ENCODE results near the gene ZSCAN31. TPM values are rescaled to one million over a fixed set of nuclear protein-coding genes. Genes with fewer than 3 reads are reported as not detected.
"Not testable (repeated sequence)": the region's sequence is repeated elsewhere in the genome, so short reads cannot be mapped to it uniquely, and the experiment has no call there.

ZSCAN31 gene
- total RNA-seq, 2 donors from 2014 or later: 4.2 to 15.4 TPM

DNA sequence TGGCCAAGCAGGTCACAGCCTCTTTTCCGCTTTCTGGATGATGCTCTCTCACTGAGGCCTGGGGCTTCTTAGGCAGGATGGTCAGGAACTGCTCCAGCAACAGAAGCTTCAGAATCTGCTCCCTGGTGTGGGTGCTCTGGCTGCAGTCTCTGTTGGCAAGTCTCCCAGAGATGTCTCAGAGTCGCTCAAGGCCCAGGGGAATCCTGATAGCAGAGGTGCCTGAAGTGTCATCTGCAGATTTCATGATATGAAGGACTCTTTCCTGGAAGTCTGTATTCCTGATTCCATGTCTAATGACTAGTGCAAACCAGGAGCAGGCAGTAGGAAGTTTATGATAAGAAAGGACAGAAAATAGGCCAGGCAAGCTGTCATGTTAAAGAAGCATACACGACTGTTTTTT, 20.3 kb downstream of the ZSCAN31 start:
- Histone ChIP-seq H3K9me3 (no peaks in the 10 kb centered on the region), H3K27me3 (replicated peaks; ENCODE audit: insufficient read depth) (no peaks in the 10 kb centered on the region), H3K4me1 (ENCODE audit: control insufficient read depth in 1 of 2, low read depth in 2 of 2) (no peaks in the 10 kb centered on the region), H3K4me3 (no peak overlapping the region), H3K27ac (no peak overlapping the region), H3K36me3 (peaks cover 5% of the 10 kb centered on the region)
- TF ChIP-seq, protein P1, sequence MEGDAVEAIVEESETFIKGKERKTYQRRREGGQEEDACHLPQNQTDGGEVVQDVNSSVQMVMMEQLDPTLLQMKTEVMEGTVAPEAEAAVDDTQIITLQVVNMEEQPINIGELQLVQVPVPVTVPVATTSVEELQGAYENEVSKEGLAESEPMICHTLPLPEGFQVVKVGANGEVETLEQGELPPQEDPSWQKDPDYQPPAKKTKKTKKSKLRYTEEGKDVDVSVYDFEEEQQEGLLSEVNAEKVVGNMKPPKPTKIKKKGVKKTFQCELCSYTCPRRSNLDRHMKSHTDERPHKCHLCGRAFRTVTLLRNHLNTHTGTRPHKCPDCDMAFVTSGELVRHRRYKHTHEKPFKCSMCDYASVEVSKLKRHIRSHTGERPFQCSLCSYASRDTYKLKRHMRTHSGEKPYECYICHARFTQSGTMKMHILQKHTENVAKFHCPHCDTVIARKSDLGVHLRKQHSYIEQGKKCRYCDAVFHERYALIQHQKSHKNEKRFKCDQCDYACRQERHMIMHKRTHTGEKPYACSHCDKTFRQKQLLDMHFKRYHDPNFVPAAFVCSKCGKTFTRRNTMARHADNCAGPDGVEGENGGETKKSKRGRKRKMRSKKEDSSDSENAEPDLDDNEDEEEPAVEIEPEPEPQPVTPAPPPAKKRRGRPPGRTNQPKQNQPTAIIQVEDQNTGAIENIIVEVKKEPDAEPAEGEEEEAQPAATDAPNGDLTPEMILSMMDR (IDR thresholded peaks at IDR 0.05): no peak
- ATAC-seq (ENCODE audit: insufficient number of reproducible peaks, low FRiP score, low read depth) (no peak), DNase-seq (ENCODE audit: low spot score) (no peak)

- Histone ChIP-seq H3K36me3 (peaks cover 5% of the 10 kb centered on the region), H3K4me3 (no peak overlapping the region), H3K4me1 (ENCODE audit: control insufficient read depth in 1 of 2, low read depth in 2 of 2) (no peaks in the 10 kb centered on the region), H3K9me3 (peaks cover 4% of the 10 kb centered on the region), H3K27me3 (replicated peaks; ENCODE audit: insufficient read depth) (no peaks in the 10 kb centered on the region), H3K27ac (no peak overlapping the region)
- ATAC-seq (ENCODE audit: insufficient number of reproducible peaks, low FRiP score, low read depth) (no peak), DNase-seq (ENCODE audit: low spot score) (no peak)
- TF ChIP-seq, protein P1 (IDR thresholded peaks at IDR 0.05): no peak
Measured at GRCh38 chr6:28312939-28313338, 23.0 kb downstream of the ZSCAN31 start.

DNA sequence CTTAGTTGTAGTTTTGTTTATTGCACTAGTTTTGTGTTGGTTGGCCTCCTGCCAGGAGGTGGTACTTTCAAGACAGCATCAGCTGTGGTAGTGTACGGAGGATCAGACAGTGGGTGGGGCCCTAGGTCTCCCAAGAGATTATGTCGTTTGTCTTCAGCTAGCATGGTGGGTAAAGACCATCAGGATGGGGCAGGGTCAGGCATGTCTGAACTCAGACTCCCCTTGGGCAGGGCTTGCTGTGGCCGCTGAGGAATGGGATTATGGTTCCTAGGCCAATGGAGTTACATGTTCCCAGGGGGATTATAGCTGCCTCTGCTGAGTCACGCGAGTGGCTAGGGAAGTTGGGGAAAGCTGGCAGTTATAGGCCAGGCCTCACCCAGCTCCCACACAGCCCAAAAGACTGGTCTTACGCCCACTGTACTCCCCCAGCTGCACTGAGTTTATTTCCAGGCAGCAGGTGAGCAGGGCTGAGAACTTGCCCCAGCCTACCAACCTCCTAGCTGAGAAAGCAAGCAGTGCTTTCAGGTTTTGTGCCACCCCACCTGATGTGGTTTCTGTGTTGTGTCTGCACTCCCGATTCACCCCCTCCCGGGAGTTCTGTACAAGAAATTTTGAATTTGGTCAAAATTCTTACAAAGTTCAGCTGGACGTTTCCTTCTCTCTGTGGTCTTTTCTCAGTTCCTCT, 24.7 kb downstream of the ZSCAN31 start:
- no peak for DNase-seq (ENCODE audit: low spot score)
- H3K27me3 ChIP-seq (replicated peaks; ENCODE audit: insufficient read depth): no peaks in the 10 kb centered on the region
- no peak for ATAC-seq (ENCODE audit: insufficient number of reproducible peaks, low FRiP score, low read depth)
- no peak overlapping the region for H3K4me3 ChIP-seq
- peaks cover 6% of the 10 kb centered on the region for H3K9me3 ChIP-seq
- H3K36me3 ChIP-seq: peaks cover 5% of the 10 kb centered on the region
- H3K4me1 ChIP-seq (ENCODE audit: control insufficient read depth in 1 of 2, low read depth in 2 of 2): no peaks in the 10 kb centered on the region
- TF ChIP-seq, protein P1 (IDR thresholded peaks at IDR 0.05): no peak
- no peak overlapping the region for H3K27ac ChIP-seq

- peaks cover 11% of the 10 kb centered on the region for H3K9me3 ChIP-seq
- H3K27ac ChIP-seq; H3K4me1 ChIP-seq (ENCODE audit: control insufficient read depth in 1 of 2, low read depth in 2 of 2); ATAC-seq (ENCODE audit: insufficient number of reproducible peaks, low FRiP score, low read depth); H3K27me3 ChIP-seq (replicated peaks; ENCODE audit: insufficient read depth); H3K36me3 ChIP-seq; DNase-seq (ENCODE audit: low spot score); H3K4me3 ChIP-seq: not testable (repeated sequence)
Measured at GRCh38 chr6:28306363-28306762, 29.6 kb downstream of the ZSCAN31 start.

DNA sequence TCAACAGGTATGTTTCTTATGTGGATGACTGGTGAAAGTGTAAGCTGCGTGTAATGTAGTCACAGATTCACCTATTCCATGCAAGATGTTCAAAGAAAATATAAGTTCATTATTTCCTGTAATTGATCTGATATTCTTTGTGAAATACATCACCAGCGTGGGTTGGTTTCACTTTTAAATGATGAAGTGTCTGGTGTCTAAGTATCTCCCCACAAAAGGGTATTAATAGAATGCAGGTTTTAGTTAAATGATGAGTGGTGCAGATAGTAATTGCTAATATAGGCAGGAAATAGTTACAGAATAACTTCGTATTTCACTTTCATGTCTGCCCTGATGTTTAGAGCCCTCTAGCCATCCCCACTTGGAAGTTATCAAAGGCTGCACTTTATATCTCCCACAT, 32.4 kb downstream of the ZSCAN31 start:
- Histone ChIP-seq H3K27me3 (replicated peaks; ENCODE audit: insufficient read depth) (no peaks in the 10 kb centered on the region), H3K9me3 (peaks cover 9% of the 10 kb centered on the region), H3K4me1 (ENCODE audit: control insufficient read depth in 1 of 2, low read depth in 2 of 2) (no peaks in the 10 kb centered on the region), H3K4me3 (no peak overlapping the region), H3K36me3 (peaks cover 11% of the 10 kb centered on the region), H3K27ac (no peak overlapping the region)
- TF ChIP-seq, protein P1 (IDR thresholded peaks at IDR 0.05): no peak
- no peak for ATAC-seq (ENCODE audit: insufficient number of reproducible peaks, low FRiP score, low read depth)
- no peak for DNase-seq (ENCODE audit: low spot score)

Measured in thoracic aorta (tissue), 2 donors.